Cerebellar cortex (tissue), 1 donor: ENCODE measurements around the gene HES4.
"Not testable (repeated sequence)": the region's sequence is repeated elsewhere in the genome, so short reads cannot be mapped to it uniquely, and the experiment has no call there.

Experiments used
- DNase-seq: peaks from one replicate; pipeline ENCODE4 v3.0.0-alpha.2; 2015; ENCODE audit warnings: low spot score

The HES4 gene

GRCh38 chr1:978835-979743, 20.8 kb downstream of the HES4 start:
- no peak for DNase-seq

- no peak for DNase-seq
These were observed 21.6 kb downstream of the HES4 start for GRCh38 chr1:978069-978834.

DNA sequence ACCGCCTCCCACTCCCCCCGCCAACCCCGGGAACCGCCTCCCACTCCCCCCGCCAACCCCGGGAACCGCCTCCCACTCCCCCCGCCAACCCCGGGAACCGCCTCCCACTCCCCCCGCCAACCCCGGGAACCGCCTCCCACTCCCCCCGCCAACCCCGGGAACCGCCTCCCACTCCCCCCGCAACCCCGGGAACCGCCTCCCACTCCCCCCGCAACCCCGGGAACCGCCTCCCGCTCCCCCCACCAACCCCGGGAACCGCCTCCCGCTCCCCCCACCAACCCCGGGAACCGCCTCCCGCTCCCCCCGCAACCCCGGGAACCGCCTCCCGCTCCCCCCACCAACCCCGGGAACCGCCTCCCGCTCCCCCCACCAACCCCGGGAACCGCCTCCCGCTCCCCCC, 23.1 kb downstream of the HES4 start:
- DNase-seq: not testable (repeated sequence)

GRCh38 chr1:975896-976683, 23.8 kb downstream of the HES4 start:
- DNase-seq: peak; percentile 59

DNA sequence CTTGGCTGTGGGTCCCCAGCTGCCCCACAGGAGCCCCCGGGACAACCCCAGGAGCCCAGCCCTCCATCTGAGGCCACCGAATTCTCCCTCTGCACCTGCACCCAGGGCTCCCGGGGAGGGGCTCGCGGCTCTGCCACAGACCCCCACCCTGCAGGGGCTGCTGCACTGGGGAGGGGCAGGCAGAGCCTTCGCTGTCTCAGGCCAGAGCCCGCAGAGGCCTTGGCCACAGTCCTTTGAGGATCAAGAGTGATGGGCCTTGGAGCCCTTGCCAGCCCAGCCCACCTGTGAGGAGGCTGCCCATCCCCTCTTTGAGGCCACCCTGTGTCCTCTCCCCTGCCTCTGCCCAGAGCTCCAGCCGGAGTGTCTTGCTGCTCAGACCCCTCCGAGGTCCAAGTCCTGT, 24.5 kb downstream of the HES4 start:
- no peak for DNase-seq

DNA sequence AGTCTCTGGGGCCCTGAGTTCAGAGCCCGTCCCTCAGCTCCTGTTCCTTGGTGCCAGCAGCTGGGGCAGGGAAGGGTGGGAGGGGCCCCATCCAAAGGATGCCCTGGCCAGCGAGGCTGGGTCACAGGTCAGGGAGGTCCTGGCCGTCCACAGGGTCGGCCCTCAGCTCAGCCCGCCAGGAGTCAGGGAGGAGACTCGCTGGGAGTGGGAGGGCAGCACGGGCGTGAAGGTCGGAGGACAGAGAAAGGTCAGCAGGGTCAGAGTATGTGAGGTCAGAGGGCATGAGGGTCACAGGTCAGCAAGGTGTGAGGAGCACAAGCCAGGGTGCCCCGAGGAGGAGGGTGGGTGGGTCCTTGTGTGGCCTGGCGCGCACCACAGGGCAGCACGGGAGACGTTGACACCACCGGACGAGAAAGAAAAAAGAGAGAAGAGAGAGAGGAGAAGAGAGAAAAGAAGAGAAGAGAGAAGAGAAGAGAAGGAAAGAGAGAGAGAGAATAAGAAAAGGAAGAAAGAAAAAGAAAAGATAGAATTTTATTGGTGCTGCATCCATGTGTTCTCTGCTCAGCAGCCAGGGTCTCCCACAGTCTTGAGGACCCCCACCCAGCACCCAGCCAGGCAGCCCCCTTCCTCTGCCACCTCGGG, 25.1 kb downstream of the HES4 start:
- no peak for DNase-seq

DNA sequence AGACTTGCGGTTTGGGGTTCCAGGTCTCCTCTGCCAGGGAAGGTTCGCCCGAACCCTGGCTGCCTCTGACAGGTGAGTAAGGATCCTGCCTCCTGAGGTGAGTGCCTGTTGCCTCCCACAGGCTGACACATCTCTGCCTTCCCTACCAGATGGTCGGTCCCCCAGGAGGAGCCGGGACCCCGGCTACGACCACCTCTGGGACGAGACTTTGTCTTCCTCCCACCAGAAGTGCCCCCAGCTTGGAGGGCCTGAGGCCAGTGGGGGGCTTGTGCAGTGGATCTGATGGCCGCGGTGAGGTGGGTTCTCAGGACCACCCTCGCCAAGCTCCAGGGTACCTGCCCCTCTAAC, 25.6 kb downstream of the HES4 start:
- DNase-seq: no peak

DNA sequence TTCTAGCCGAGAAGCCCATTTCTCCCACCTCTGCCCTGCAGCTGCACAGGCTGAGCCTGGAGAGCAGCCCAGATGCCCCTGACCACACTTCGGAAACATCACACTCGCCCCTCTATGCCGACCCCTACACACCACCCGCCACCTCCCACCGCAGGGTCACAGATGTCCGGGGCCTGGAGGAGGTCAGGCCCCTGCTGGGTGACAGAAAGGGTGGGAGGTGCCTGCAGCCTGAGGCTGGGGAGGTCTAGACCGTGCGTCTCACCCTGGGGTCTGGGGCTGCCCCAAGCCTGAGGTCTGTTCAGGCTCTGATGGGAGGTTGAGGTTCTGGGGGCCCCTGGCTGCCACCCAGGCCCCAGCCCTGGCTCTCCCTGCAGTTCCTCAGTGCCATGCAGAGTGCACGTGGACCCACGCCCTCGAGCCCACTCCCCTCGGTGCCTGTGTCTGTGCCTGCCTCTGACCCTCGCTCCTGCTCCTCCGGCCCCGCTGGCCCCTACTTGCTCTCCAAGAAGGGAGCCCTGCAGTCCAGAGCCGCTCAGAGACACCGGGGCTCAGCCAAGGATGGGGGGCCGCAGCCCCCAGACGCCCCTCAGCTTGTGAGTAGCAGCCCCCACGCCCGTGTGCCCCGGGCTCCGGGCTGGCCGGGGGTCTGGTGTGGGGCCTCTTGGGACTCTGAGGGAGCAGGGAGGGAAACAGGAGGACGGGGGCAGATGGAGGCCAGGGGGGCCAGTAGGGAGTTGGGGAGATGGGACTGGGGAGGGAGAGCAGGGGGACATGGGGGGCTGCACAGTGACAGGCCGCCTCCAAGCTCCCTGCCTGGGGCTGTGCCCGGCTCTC, 26.2 kb downstream of the HES4 start:
- no peak for DNase-seq

DNA sequence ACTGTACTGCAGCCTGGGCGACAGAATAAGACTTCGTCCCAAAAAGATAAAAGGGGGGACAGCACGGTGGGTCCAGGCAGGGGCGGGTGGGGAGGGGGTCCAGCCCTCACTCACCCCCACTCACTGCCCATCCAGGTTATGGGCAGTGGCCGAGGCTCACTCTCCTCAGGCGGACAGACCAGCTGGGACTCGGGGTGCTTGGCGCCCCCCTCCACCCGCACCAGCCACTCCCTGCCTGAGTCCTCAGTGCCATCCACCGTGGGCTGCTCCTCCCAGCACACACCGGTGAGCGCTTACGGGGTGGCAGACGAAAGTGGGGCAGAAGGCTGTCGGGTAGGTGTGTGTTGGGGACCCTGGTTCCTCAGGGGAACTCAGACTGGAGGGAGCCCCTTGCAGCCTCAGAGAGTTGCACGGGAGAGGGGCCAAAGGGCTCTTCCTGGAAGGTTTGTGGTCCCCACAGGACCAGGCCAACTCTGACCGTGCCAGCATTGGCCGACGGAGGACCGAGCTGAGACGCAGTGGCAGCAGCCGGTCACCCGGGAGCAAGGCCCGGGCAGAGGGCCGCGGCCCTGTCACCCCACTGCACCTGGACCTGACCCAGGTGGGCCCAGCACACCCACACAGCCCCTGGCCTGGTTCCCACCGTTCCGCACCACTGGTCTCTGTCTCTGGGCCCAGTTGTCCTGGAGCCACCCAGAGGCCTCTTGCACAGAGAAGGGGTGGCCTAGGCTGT, 27.0 kb downstream of the HES4 start:
- DNase-seq: no peak

- DNase-seq: no peak
These were observed 28.0 kb downstream of the HES4 start for GRCh38 chr1:971751-972506.

DNA sequence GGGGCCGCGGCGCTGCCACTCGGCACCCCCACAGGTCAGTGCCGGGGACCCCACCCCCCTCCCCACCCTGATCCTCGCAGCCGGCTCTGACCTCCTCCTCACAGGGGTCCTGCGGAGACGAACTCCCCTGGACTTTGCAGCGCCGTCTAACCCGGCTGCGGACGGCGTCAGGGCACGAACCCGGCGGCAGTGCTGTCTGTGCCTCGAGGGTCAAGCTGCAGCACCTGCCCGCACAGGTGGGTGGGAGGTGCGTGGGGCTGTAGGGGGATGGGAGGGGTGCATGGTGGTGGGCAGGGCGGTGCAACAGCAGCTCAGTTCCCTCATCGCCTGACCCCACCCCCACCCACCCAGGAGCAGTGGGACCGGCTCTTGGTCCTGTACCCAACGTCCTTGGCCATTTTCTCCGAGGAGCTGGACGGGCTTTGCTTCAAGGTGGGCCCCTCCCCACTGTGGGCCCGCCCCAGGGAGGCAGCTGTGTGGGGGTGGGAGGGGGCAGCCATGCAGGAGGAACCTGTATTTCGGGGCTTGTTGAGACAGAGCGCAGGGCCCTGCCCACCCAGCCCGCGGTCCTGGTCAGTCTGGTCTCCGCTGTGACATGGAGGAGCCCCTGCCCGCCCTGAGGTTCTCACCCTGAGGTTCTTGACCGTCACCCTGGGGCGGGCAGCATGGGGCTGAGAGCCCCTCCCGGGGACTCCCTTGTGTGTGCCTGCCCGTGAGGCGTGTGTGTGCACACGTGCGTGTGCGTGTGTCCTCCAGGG, 28.7 kb downstream of the HES4 start:
- no peak for DNase-seq

DNA sequence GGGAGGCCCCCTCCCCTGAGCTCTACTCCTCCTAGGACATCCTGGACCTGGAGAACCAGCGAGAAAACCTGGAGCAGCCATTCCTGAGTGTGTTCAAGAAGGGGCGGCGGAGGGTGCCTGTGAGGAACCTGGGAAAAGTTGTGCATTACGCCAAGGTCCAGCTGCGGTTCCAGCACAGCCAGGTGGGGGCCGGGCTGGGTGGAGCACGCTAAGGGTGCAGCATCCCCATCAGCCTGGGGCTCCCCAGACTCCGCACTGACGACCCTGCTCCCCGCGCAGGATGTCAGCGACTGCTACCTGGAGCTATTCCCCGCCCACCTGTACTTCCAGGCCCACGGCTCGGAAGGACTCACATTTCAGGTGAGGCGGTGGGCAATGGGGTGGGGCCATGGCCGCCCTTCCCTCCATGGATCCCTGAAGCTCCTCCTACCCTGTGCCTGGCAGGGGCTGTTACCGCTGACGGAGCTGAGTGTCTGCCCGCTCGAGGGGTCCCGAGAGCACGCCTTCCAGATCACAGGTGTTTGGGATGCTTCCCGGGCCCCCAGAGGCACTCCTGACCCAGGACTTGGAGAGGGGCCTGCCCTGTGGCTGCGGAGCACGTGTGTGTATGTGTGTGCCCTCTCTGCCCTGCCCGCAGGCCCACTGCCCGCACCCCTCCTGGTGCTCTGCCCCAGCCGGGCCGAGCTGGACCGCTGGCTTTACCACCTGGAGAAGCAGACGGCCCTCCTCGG, 29.5 kb downstream of the HES4 start:
- DNase-seq: no peak

DNA sequence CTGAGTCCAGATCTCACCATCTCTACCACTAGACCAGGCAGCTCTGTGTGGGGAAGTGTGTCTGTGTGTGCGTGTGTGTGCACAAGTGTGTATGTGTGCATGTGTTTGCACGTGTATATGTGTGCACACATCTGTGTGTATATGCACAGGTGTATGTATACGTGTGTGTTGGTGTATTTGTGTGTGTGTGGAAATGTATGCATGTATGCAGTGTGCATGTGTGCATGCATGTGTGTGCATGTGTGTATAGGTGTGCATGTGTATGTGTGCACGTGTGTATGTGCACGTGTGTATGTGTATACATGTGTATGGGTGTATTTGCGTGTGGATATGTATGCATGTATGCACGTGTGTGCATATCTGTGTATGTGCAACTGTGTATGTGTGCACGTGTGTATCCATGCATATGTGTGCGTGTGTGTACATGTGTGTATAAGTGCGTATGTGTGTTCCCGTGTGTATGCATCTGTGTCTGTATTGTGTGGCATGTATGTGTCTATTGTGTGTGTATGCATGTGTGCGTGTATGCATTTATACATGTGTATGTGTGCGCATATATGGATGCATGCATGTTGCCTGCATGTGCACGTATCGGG, 30.5 kb downstream of the HES4 start:
- no peak for DNase-seq

GRCh38 chr1:967466-968343, 32.2 kb downstream of the HES4 start:
- no peak for DNase-seq

DNA sequence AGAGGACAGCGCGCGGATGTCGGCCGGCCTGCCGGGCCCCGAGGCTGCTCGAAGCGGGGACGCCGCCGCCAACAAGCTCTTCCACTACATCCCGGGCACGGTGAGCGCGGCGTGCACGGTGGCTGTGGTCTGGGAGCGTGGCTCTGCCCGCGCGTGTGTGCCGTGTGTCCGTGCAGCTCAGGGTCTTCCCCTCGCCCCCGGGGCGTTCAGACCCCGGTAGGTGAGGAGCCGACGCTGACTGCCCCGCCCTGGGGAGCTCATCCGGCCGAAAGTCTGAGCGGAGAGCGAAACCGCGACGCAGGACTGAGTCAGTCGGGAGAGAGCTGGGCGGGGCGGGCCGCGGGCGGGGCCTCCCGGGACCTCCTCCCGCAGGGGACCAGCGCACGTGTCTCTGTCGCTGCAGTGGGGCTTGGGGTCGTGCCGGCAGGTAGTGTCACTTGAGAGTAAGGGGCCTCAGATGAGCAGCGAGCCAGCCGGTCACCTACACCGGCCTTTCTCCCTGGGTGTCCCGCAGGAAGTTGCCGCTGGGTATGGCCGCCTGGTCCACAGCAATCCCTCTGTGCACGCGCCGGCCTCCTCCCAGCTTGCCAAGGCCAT, 33.1 kb downstream of the HES4 start:
- DNase-seq: no peak

DNA sequence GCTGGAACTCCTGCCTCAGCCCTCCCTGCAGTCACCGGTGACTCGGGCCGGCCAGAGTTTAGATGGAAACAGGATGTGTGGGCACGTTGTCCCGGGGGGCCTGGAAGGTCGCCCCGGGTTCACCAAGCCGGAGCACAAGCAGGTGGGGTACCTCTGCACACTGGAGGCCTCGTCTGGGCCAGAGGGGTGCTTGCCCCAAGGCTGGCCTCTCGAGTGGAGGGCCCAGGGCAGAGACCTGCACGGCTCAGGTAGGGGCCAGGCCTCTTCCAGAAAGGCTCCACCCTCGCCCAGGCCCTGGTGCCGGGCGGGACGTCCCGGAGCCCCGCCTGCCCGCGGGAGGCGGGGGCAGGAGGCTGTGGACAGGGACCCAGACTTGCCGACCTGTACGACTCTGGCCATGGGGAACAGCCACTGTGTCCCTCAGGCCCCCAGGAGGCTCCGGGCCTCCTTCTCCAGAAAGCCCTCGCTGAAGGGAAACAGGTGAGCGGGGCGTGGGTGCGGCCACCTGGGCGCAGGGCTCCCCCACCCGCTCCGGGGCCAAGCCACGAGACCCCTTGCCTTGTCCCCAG, 33.7 kb downstream of the HES4 start, which contains the start of gene PLEKHN1:
PLEKHN1 (plus strand) TSS at position 348 of the 569 bp plus-strand sequence; CDS start at position 398, 50 bp downstream.
- no peak for DNase-seq
